Activated CD4-positive, alpha-beta T cell treated with anti-CD3 and anti-CD28 coated beads for 36 hours (primary cell): ENCODE measurements around the gene PLK4. TPM values are rescaled to one million over a fixed set of nuclear protein-coding genes. Genes with fewer than 3 reads are reported as not detected.
"Not testable (repeated sequence)": the region's sequence is repeated elsewhere in the genome, so short reads cannot be mapped to it uniquely, and the experiment has no call there.

Source experiments
- ATAC-seq: fragments of 200-7000 bp; cut with Tn5 transposase; one replicate; pipeline ENCODE4 v1.10.0; 2021; ENCODE audit warnings: mild to moderate bottlenecking, moderate library complexity
- CTCF ChIA-PET: fragments of 350-600 bp; sonication (Branson Sonifier 250); formaldehyde crosslinking; loops from one replicate; lab custom pipeline; 2021; ENCODE audit warnings: antibody characterized with exemption; lab: Charles Lee
- POLR2A ChIA-PET: fragments of 350-600 bp; sonication (Branson Sonifier 250); formaldehyde crosslinking; loops from one replicate; lab custom pipeline; 2021; ENCODE audit warnings: antibody characterized with exemption, inconsistent platforms; lab: Charles Lee
- DNase-seq: peaks from one replicate; pipeline ENCODE4 v3.0.0-alpha.2; 2020
- H3K27ac Mint-ChIP-seq: one replicate; pipeline ENCODE4 v1.8.0; 2021; ENCODE audit warnings: mixed read lengths
- H3K27me3 Mint-ChIP-seq: one replicate; pipeline ENCODE4 v1.8.0; 2021; ENCODE audit warnings: mixed read lengths
- H3K36me3 Mint-ChIP-seq: one replicate; pipeline ENCODE4 v1.8.0; 2021; ENCODE audit warnings: low read depth, mixed read lengths
- H3K4me1 Mint-ChIP-seq: one replicate; pipeline ENCODE4 v1.8.0; 2021; ENCODE audit warnings: mixed read lengths
- H3K4me3 Mint-ChIP-seq: one replicate; pipeline ENCODE4 v1.8.0; 2021; ENCODE audit warnings: mild to moderate bottlenecking, moderate library complexity, mixed read lengths
- H3K9me3 Mint-ChIP-seq: one replicate; pipeline ENCODE4 v1.8.0; 2021; ENCODE audit warnings: low read depth, mixed read lengths
- intact Hi-C, 2 experiments: fragments of 100-400 bp; cut with DNase I in 1 of 2; cut with micrococcal nuclease in 1 of 2; formaldehyde crosslinking; loops; one replicate each; pipeline versions ENCODE4 v1.14.2 to v1.15.1; 2022 to 2024; cut with DNase I, micrococcal nuclease
- total RNA-seq, 2 experiments: library from RNA; stranded (reverse); gene quantifications; one replicate each; pipeline ENCODE4 v1.2.3, GENCODE V29; 2021

Gene PLK4
- total RNA-seq, 2 experiments from 2014 or later: 44.4 to 52.3 TPM

- Mint-ChIP-seq H3K36me3 (peaks cover 39% of the 10 kb centered on the region), H3K27me3 (no peaks in the 10 kb centered on the region), H3K27ac (no peak overlapping the region), H3K9me3 (peaks cover 24% of the 10 kb centered on the region), H3K4me1 (no peaks in the 10 kb centered on the region), H3K4me3 (no peak overlapping the region)
- intact Hi-C loops: no loop called here
- POLR2A ChIA-PET: no interaction called here
- ATAC-seq (no peak), DNase-seq (no peak)
- CTCF ChIA-PET: interaction anchor here (0.8 kb wide), 1 partner anchor 21 kb away, joined by 4 read pairs; no protein-coding TSS in a partner anchor
These were observed 23.1 kb upstream of the PLK4 start for GRCh38 chr4:127857641-127858040.

GRCh38 chr4:127868196-127868595, 12.5 kb upstream of the PLK4 start:
- Mint-ChIP-seq H3K36me3 (peaks cover 2% of the 10 kb centered on the region), H3K4me1 (peaks cover 2% of the 10 kb centered on the region), H3K27me3 (no peaks in the 10 kb centered on the region), H3K9me3 (no peaks in the 10 kb centered on the region), H3K4me3 (no peak overlapping the region), H3K27ac (no peak overlapping the region)
- DNase-seq (no peak), ATAC-seq (no peak)
- ChIA-PET POLR2A (no interaction called here), CTCF (no interaction called here)
- intact Hi-C loops: no loop called here

GRCh38 chr4:127870281-127870680, 10.4 kb upstream of the PLK4 start:
- ATAC-seq (no peak), DNase-seq (no peak)
- Mint-ChIP-seq H3K4me1 (peaks cover 2% of the 10 kb centered on the region), H3K9me3 (no peaks in the 10 kb centered on the region), H3K27ac (no peak overlapping the region), H3K36me3 (peaks cover 5% of the 10 kb centered on the region), H3K4me3 (no peak overlapping the region), H3K27me3 (no peaks in the 10 kb centered on the region)
- POLR2A ChIA-PET: no interaction called here
- CTCF ChIA-PET: no interaction called here
- intact Hi-C loops: no loop called here

- Mint-ChIP-seq H3K4me1 (peaks cover 2% of the 10 kb centered on the region), H3K36me3 (peaks cover 7% of the 10 kb centered on the region), H3K27me3 (no peaks in the 10 kb centered on the region), H3K27ac (no peak overlapping the region), H3K4me3 (no peak overlapping the region), H3K9me3 (no peaks in the 10 kb centered on the region)
- intact Hi-C loops: no loop called here
- ChIA-PET POLR2A (no interaction called here), CTCF (no interaction called here)
- ATAC-seq (no peak), DNase-seq (no peak)
These were observed 10.0 kb upstream of the PLK4 start for GRCh38 chr4:127870688-127871087.

- H3K9me3 Mint-ChIP-seq: no peaks in the 10 kb centered on the region
- peaks cover 12% of the 10 kb centered on the region for H3K4me1 Mint-ChIP-seq
- peaks cover 12% of the 10 kb centered on the region for H3K36me3 Mint-ChIP-seq
- ChIA-PET CTCF (no interaction called here), POLR2A (no interaction called here)
- DNase-seq: no peak
- intact Hi-C loops: no loop called here
- H3K4me3 Mint-ChIP-seq: no peak overlapping the region
- no peak overlapping the region for H3K27ac Mint-ChIP-seq
- no peak for ATAC-seq
- no peaks in the 10 kb centered on the region for H3K27me3 Mint-ChIP-seq
These were observed 4.9 kb upstream of the PLK4 start for GRCh38 chr4:127875791-127876190.

GRCh38 chr4:127881563-127881864, 821 bp downstream of the PLK4 start:
- ChIA-PET POLR2A (interaction anchor here (0.7 to 2.4 kb wide), 5 partner anchors 12 to 179 kb away, joined by 3 to 14 read pairs (median 4); partner anchors contain the start of genes ABHD18, LARP1B and MFSD8), CTCF (interaction anchor here (0.7 to 1.3 kb wide), 3 partner anchors 12 to 830 kb away, joined by 3 to 4 read pairs (median 3); partner anchors contain the start of genes ABHD18 and MFSD8)
- peaks cover 32% of the 10 kb centered on the region for H3K36me3 Mint-ChIP-seq
- DNase-seq (no peak), ATAC-seq (peak; percentile 23)
- intact Hi-C loops: loop anchor here (1.0 to 5.0 kb wide), 4 partner anchors 99 to 1211 kb away; partner anchors contain the start of genes HSPA4L (in 2 of the 2), PGRMC2 (in 1 of the 2) and SCLT1 (in 1 of the 2)
- H3K4me3 Mint-ChIP-seq: peak overlapping the region; percentile 97
- H3K27me3 Mint-ChIP-seq: no peaks in the 10 kb centered on the region
- peaks cover 24% of the 10 kb centered on the region for H3K4me1 Mint-ChIP-seq
- no peaks in the 10 kb centered on the region for H3K9me3 Mint-ChIP-seq
- H3K27ac Mint-ChIP-seq: peak overlapping the region; percentile 98

GRCh38 chr4:127888559-127888958, 7.9 kb downstream of the PLK4 start:
- peaks cover 7% of the 10 kb centered on the region for H3K4me1 Mint-ChIP-seq
- POLR2A ChIA-PET: no interaction called here
- H3K27ac Mint-ChIP-seq: no peak overlapping the region
- intact Hi-C loops: no loop called here
- peaks cover 53% of the 10 kb centered on the region for H3K36me3 Mint-ChIP-seq
- ATAC-seq: no peak
- H3K27me3 Mint-ChIP-seq: no peaks in the 10 kb centered on the region
- H3K4me3 Mint-ChIP-seq: no peak overlapping the region
- DNase-seq: no peak
- no peaks in the 10 kb centered on the region for H3K9me3 Mint-ChIP-seq
- CTCF ChIA-PET: interaction anchor here (1.1 kb wide), 1 partner anchor 11 kb away, joined by 3 read pairs; no protein-coding TSS in a partner anchor

GRCh38 chr4:127889903-127890302, 9.2 kb downstream of the PLK4 start:
- DNase-seq: no peak
- ChIA-PET CTCF (interaction anchor here (0.9 to 1.7 kb wide), 3 partner anchors 9 to 23 kb away, joined by 3 to 4 read pairs (median 3); partner anchors contain the start of gene PLK4), POLR2A (no interaction called here)
- H3K27me3 Mint-ChIP-seq: no peaks in the 10 kb centered on the region
- ATAC-seq: no peak
- no peak overlapping the region for H3K4me3 Mint-ChIP-seq
- intact Hi-C loops: no loop called here
- peaks cover 57% of the 10 kb centered on the region for H3K36me3 Mint-ChIP-seq
- no peak overlapping the region for H3K27ac Mint-ChIP-seq
- no peaks in the 10 kb centered on the region for H3K9me3 Mint-ChIP-seq
- H3K4me1 Mint-ChIP-seq: peaks cover 7% of the 10 kb centered on the region

GRCh38 chr4:127896069-127896468, 15.4 kb downstream of the PLK4 start:
- intact Hi-C loops: no loop called here
- Mint-ChIP-seq H3K9me3 (no peaks in the 10 kb centered on the region), H3K27ac (no peak overlapping the region), H3K4me1 (no peaks in the 10 kb centered on the region), H3K4me3 (no peak overlapping the region), H3K36me3 (peaks cover 42% of the 10 kb centered on the region), H3K27me3 (no peaks in the 10 kb centered on the region)
- ChIA-PET CTCF (no interaction called here), POLR2A (interaction anchor here (0.6 kb wide), 1 partner anchor 88 kb away, joined by 6 read pairs; no protein-coding TSS in a partner anchor)
- ATAC-seq: no peak
- DNase-seq: no peak

- Mint-ChIP-seq H3K4me3 (no peak overlapping the region), H3K27ac (no peak overlapping the region), H3K9me3 (no peaks in the 10 kb centered on the region), H3K36me3 (peaks cover 42% of the 10 kb centered on the region), H3K4me1 (no peaks in the 10 kb centered on the region), H3K27me3 (no peaks in the 10 kb centered on the region)
- ATAC-seq: no peak
- POLR2A ChIA-PET: interaction anchor here (0.6 kb wide), 1 partner anchor 87 kb away, joined by 6 read pairs; no protein-coding TSS in a partner anchor
- intact Hi-C loops: no loop called here
- CTCF ChIA-PET: no interaction called here
- no peak for DNase-seq
These were observed 15.8 kb downstream of the PLK4 start for GRCh38 chr4:127896528-127896927.

GRCh38 chr4:127899682-127900081, 19.0 kb downstream of the PLK4 start:
- H3K4me3 Mint-ChIP-seq, H3K27me3 Mint-ChIP-seq, POLR2A ChIA-PET, H3K9me3 Mint-ChIP-seq, H3K27ac Mint-ChIP-seq, CTCF ChIA-PET, H3K4me1 Mint-ChIP-seq, intact Hi-C loops, ATAC-seq, DNase-seq: not testable (repeated sequence)
- peaks cover 25% of the 10 kb centered on the region for H3K36me3 Mint-ChIP-seq

- H3K36me3 Mint-ChIP-seq: peaks cover 4% of the 10 kb centered on the region
- CTCF ChIA-PET: interaction anchor here (0.5 kb wide), 1 partner anchor 615 kb away, joined by 3 read pairs; no protein-coding TSS in a partner anchor
- no peak overlapping the region for H3K4me3 Mint-ChIP-seq
- intact Hi-C loops: no loop called here
- H3K4me1 Mint-ChIP-seq: no peaks in the 10 kb centered on the region
- DNase-seq (no peak), ATAC-seq (no peak)
- POLR2A ChIA-PET: no interaction called here
- no peaks in the 10 kb centered on the region for H3K27me3 Mint-ChIP-seq
- no peak overlapping the region for H3K27ac Mint-ChIP-seq
- no peaks in the 10 kb centered on the region for H3K9me3 Mint-ChIP-seq
These were observed 24.3 kb downstream of the PLK4 start for GRCh38 chr4:127905029-127905428.
